Measurements from ENCODE around the gene PCDH18.

PCDH18 gene

GRCh38 chr4:137530176-137530575 lies 2.1 kb downstream of the PCDH18 start:
- DNase-seq (ENCODE audit: low read depth): no peak
- no peak overlapping the region for H3K4me3 ChIP-seq (ENCODE audit: low read depth, low read length)
- TF ChIP-seq CTCF (IDR thresholded peaks at IDR 0.05; ENCODE audit: control insufficient read depth, extremely low read depth, insufficient read depth): no peak

- DNase-seq (ENCODE audit: low read depth): no peak
- no peak for TF ChIP-seq CTCF (IDR thresholded peaks at IDR 0.05; ENCODE audit: control insufficient read depth, extremely low read depth, insufficient read depth)
- H3K4me3 ChIP-seq (ENCODE audit: low read depth, low read length): no peak overlapping the region
These were observed 2.9 kb downstream of the PCDH18 start for GRCh38 chr4:137529432-137529831.

- no peak for DNase-seq (ENCODE audit: low read depth)
- no peak overlapping the region for H3K4me3 ChIP-seq (ENCODE audit: low read depth, low read length)
- TF ChIP-seq CTCF (IDR thresholded peaks at IDR 0.05; ENCODE audit: control insufficient read depth, extremely low read depth, insufficient read depth): no peak
These were observed 3.6 kb downstream of the PCDH18 start for GRCh38 chr4:137528673-137529072.

GRCh38 chr4:137526681-137527080 lies 5.6 kb downstream of the PCDH18 start:
- H3K4me3 ChIP-seq (ENCODE audit: low read depth, low read length): no peak overlapping the region
- no peak for TF ChIP-seq CTCF (IDR thresholded peaks at IDR 0.05; ENCODE audit: control insufficient read depth, extremely low read depth, insufficient read depth)
- DNase-seq (ENCODE audit: low read depth): no peak

GRCh38 chr4:137524725-137525369 lies 7.4 kb downstream of the PCDH18 start:
- TF ChIP-seq CTCF (IDR thresholded peaks at IDR 0.05; ENCODE audit: control insufficient read depth, extremely low read depth, insufficient read depth): no peak
- no peak overlapping the region for H3K4me3 ChIP-seq (ENCODE audit: low read depth, low read length)
- no peak for DNase-seq (ENCODE audit: low read depth)

GRCh38 chr4:137523329-137523728 lies 9.0 kb downstream of the PCDH18 start:
- no peak for TF ChIP-seq CTCF (IDR thresholded peaks at IDR 0.05; ENCODE audit: control insufficient read depth, extremely low read depth, insufficient read depth)
- no peak for DNase-seq (ENCODE audit: low read depth)
- H3K4me3 ChIP-seq (ENCODE audit: low read depth, low read length): no peak overlapping the region

GRCh38 chr4:137521053-137521452 lies 11.2 kb downstream of the PCDH18 start:
- no peak overlapping the region for H3K4me3 ChIP-seq (ENCODE audit: low read depth, low read length)
- no peak for TF ChIP-seq CTCF (IDR thresholded peaks at IDR 0.05; ENCODE audit: control insufficient read depth, extremely low read depth, insufficient read depth)
- DNase-seq (ENCODE audit: low read depth): no peak
